Measurements from ENCODE around the gene VWA5B1.

VWA5B1 gene

GRCh38 chr1:20344738-20345137 lies 54.1 kb downstream of the VWA5B1 start:
- peaks cover 50% of the 10 kb centered on the region for H3K27me3 Mint-ChIP-seq
- no peak overlapping the region for H3K4me3 Mint-ChIP-seq

GRCh38 chr1:20345419-20345818 lies 54.7 kb downstream of the VWA5B1 start:
- H3K27ac Mint-ChIP-seq, result no peak overlapping the region
- peaks cover 3% of the 10 kb centered on the region for H3K4me1 Mint-ChIP-seq (ENCODE audit: low read depth)
- no peak overlapping the region for H3K4me3 Mint-ChIP-seq
- no peaks in the 10 kb centered on the region for H3K36me3 Mint-ChIP-seq (ENCODE audit: low read depth)
- peaks cover 8% of the 10 kb centered on the region for H3K9me3 Mint-ChIP-seq
- peaks cover 50% of the 10 kb centered on the region for H3K27me3 Mint-ChIP-seq

More at GRCh38 chr1:20344738-20345137, 54.1 kb downstream of the VWA5B1 start:
- H3K27ac Mint-ChIP-seq, result no peak overlapping the region
- H3K36me3 Mint-ChIP-seq (ENCODE audit: low read depth), result no peaks in the 10 kb centered on the region
- H3K4me1 Mint-ChIP-seq (ENCODE audit: low read depth), result peaks cover 3% of the 10 kb centered on the region
- H3K9me3 Mint-ChIP-seq, result peaks cover 8% of the 10 kb centered on the region

GRCh38 chr1:20346433-20346832 lies 55.8 kb downstream of the VWA5B1 start:
- no peaks in the 10 kb centered on the region for H3K36me3 Mint-ChIP-seq (ENCODE audit: low read depth)
- H3K27me3 Mint-ChIP-seq, result peaks cover 45% of the 10 kb centered on the region
- peaks cover 3% of the 10 kb centered on the region for H3K4me1 Mint-ChIP-seq (ENCODE audit: low read depth)
- H3K9me3 Mint-ChIP-seq, result peaks cover 8% of the 10 kb centered on the region
- no peak overlapping the region for H3K27ac Mint-ChIP-seq
- no peak overlapping the region for H3K4me3 Mint-ChIP-seq

GRCh38 chr1:20347699-20348098 lies 57.0 kb downstream of the VWA5B1 start:
- H3K4me3 Mint-ChIP-seq, result no peak overlapping the region
- H3K27ac Mint-ChIP-seq, result no peak overlapping the region
- H3K27me3 Mint-ChIP-seq, result peaks cover 33% of the 10 kb centered on the region
- H3K4me1 Mint-ChIP-seq (ENCODE audit: low read depth), result peaks cover 3% of the 10 kb centered on the region
- no peaks in the 10 kb centered on the region for H3K36me3 Mint-ChIP-seq (ENCODE audit: low read depth)
- H3K9me3 Mint-ChIP-seq, result peaks cover 8% of the 10 kb centered on the region

GRCh38 chr1:20348326-20348915 lies 57.7 kb downstream of the VWA5B1 start:
- Mint-ChIP-seq H3K27ac (no peak overlapping the region), H3K27me3 (peaks cover 32% of the 10 kb centered on the region), H3K4me3 (no peak overlapping the region), H3K36me3 (ENCODE audit: low read depth) (no peaks in the 10 kb centered on the region), H3K4me1 (ENCODE audit: low read depth) (peaks cover 3% of the 10 kb centered on the region), H3K9me3 (peaks cover 8% of the 10 kb centered on the region)

GRCh38 chr1:20349561-20349960 lies 58.9 kb downstream of the VWA5B1 start:
- Mint-ChIP-seq H3K27me3 (peaks cover 23% of the 10 kb centered on the region), H3K4me1 (ENCODE audit: low read depth) (no peaks in the 10 kb centered on the region), H3K27ac (no peak overlapping the region), H3K4me3 (no peak overlapping the region), H3K36me3 (ENCODE audit: low read depth) (no peaks in the 10 kb centered on the region), H3K9me3 (peaks cover 8% of the 10 kb centered on the region)

- H3K36me3 Mint-ChIP-seq (ENCODE audit: low read depth), result no peaks in the 10 kb centered on the region
- H3K27me3 Mint-ChIP-seq, result peaks cover 19% of the 10 kb centered on the region
- no peak overlapping the region for H3K4me3 Mint-ChIP-seq
- H3K9me3 Mint-ChIP-seq, result peaks cover 8% of the 10 kb centered on the region
- H3K4me1 Mint-ChIP-seq (ENCODE audit: low read depth), result no peaks in the 10 kb centered on the region
- H3K27ac Mint-ChIP-seq, result no peak overlapping the region
Observed at GRCh38 chr1:20349971-20350370, 59.3 kb downstream of the VWA5B1 start.

- Mint-ChIP-seq H3K27me3 (peaks cover 18% of the 10 kb centered on the region), H3K36me3 (ENCODE audit: low read depth) (no peaks in the 10 kb centered on the region), H3K27ac (no peak overlapping the region), H3K4me1 (ENCODE audit: low read depth) (no peaks in the 10 kb centered on the region), H3K4me3 (no peak overlapping the region), H3K9me3 (peaks cover 8% of the 10 kb centered on the region)
Observed at GRCh38 chr1:20350421-20350820, 59.7 kb downstream of the VWA5B1 start.

- Mint-ChIP-seq H3K9me3 (no peaks in the 10 kb centered on the region), H3K36me3 (ENCODE audit: low read depth) (no peaks in the 10 kb centered on the region), H3K27me3 (peaks cover 21% of the 10 kb centered on the region), H3K4me3 (no peak overlapping the region), H3K27ac (no peak overlapping the region), H3K4me1 (ENCODE audit: low read depth) (peaks cover 8% of the 10 kb centered on the region)
Observed at GRCh38 chr1:20351911-20352701, 61.4 kb downstream of the VWA5B1 start.

- Mint-ChIP-seq H3K36me3 (ENCODE audit: low read depth) (no peaks in the 10 kb centered on the region), H3K4me3 (no peak overlapping the region), H3K27me3 (peaks cover 18% of the 10 kb centered on the region), H3K9me3 (no peaks in the 10 kb centered on the region), H3K27ac (no peak overlapping the region), H3K4me1 (ENCODE audit: low read depth) (peaks cover 12% of the 10 kb centered on the region)
Observed at GRCh38 chr1:20353836-20354235, 63.2 kb downstream of the VWA5B1 start.

- H3K36me3 Mint-ChIP-seq (ENCODE audit: low read depth), result no peaks in the 10 kb centered on the region
- H3K4me1 Mint-ChIP-seq (ENCODE audit: low read depth), result peaks cover 20% of the 10 kb centered on the region
- H3K27ac Mint-ChIP-seq, result no peak overlapping the region
- no peaks in the 10 kb centered on the region for H3K9me3 Mint-ChIP-seq
- no peak overlapping the region for H3K4me3 Mint-ChIP-seq
- peaks cover 25% of the 10 kb centered on the region for H3K27me3 Mint-ChIP-seq
Observed at GRCh38 chr1:20354610-20355009, 63.9 kb downstream of the VWA5B1 start.

- H3K36me3 Mint-ChIP-seq (ENCODE audit: low read depth), result no peaks in the 10 kb centered on the region
- H3K9me3 Mint-ChIP-seq, result no peaks in the 10 kb centered on the region
- H3K27ac Mint-ChIP-seq, result no peak overlapping the region
- no peak overlapping the region for H3K4me3 Mint-ChIP-seq
- H3K4me1 Mint-ChIP-seq (ENCODE audit: low read depth), result peaks cover 23% of the 10 kb centered on the region
- peaks cover 30% of the 10 kb centered on the region for H3K27me3 Mint-ChIP-seq
Observed at GRCh38 chr1:20355101-20355827, 64.6 kb downstream of the VWA5B1 start.

- H3K36me3 Mint-ChIP-seq (ENCODE audit: low read depth), result no peaks in the 10 kb centered on the region
- H3K27me3 Mint-ChIP-seq, result peaks cover 33% of the 10 kb centered on the region
- H3K4me3 Mint-ChIP-seq, result no peak overlapping the region
- H3K9me3 Mint-ChIP-seq, result no peaks in the 10 kb centered on the region
- H3K4me1 Mint-ChIP-seq (ENCODE audit: low read depth), result peaks cover 23% of the 10 kb centered on the region
- H3K27ac Mint-ChIP-seq, result no peak overlapping the region
Observed at GRCh38 chr1:20355828-20356735, 65.4 kb downstream of the VWA5B1 start.

- H3K27me3 Mint-ChIP-seq, result peaks cover 41% of the 10 kb centered on the region
- H3K36me3 Mint-ChIP-seq (ENCODE audit: low read depth), result no peaks in the 10 kb centered on the region
Observed at GRCh38 chr1:20356850-20357459, 66.3 kb downstream of the VWA5B1 start.

More at GRCh38 chr1:20356850-20357459, 66.3 kb downstream of the VWA5B1 start:
- Mint-ChIP-seq H3K9me3 (no peaks in the 10 kb centered on the region), H3K27ac (no peak overlapping the region), H3K4me3 (no peak overlapping the region), H3K4me1 (ENCODE audit: low read depth) (peaks cover 23% of the 10 kb centered on the region)

Data from stimulated activated naive CD8-positive, alpha-beta T cell treated with anti-CD3 and anti-CD28 coated beads, Interleukin-15, Interleukin-2, amounts not matched to agents 100 ng/mL and 50 ng/mL, for 24 hours (primary cell).